ENCODE measurements around the gene SLC16A7. TPM values are rescaled to one million over a fixed set of nuclear protein-coding genes. Genes with fewer than 3 reads are reported as not detected.

SLC16A7 gene
- total and polyA plus RNA-seq, 9 of the 15 experiments (the other 6 are each of a cell fraction or from before 2014, with no cell fraction given) = 0.18 TPM; not detected in 8

- Histone ChIP-seq H3K79me2 (ENCODE audit: control insufficient read depth, insufficient read depth, low read length) (no peaks in the 10 kb centered on the region), H4K20me1 (replicated peaks; ENCODE audit: control insufficient read depth, insufficient read depth, low read length) (no peaks in the 10 kb centered on the region), H3K4me2 (ENCODE audit: insufficient read depth, low read length) (no peak overlapping the region), H3K9ac (ENCODE audit: insufficient read depth in 1 of 2, low read depth in 2 of 2, low read length in 2 of 2) (no peak overlapping the region), H3K27ac (ENCODE audit: extremely low read depth, low read depth, low read length) (no peak overlapping the region), H3K27me3 (ENCODE audit: control insufficient read depth in 2 of 2, insufficient read depth in 2 of 2, low read length in 2 of 2) (no peaks in the 10 kb centered on the region), H2AFZ (ENCODE audit: low read depth, low read length) (no peak overlapping the region), H3K36me3 (ENCODE audit: control insufficient read depth, insufficient read depth, low read length) (no peaks in the 10 kb centered on the region), H3K9me3 (replicated peaks; ENCODE audit: control insufficient read depth, insufficient read depth, low read depth, low read length) (no peaks in the 10 kb centered on the region), H3K4me3 (no peak overlapping the region), H3K4me1 (replicated peaks in 1 of 2; ENCODE audit: control insufficient read depth in 2 of 2, insufficient read depth in 2 of 2, low read length in 2 of 2) (no peaks in the 10 kb centered on the region), H3K9me1 (ENCODE audit: control insufficient read depth, insufficient read depth, low read length) (no peaks in the 10 kb centered on the region)
- DNase-seq (ENCODE audit: extremely low read depth in 1 of 4, low spot score in 3 of 4) (no peak), ATAC-seq (no peak), FAIRE-seq (no peak)
- 7% methylated on average over 2 of the region's 2 CpGs for WGBS (ENCODE audit: insufficient coverage, low coverage, missing lambda C conversion rate)
- CTCF ChIA-PET (ENCODE audit: low intra/inter-chr PET ratio) = no interaction called here
- POLR2A ChIA-PET = no interaction called here
- intact Hi-C loops (cut with micrococcal nuclease) (no loop called here), in situ Hi-C loops (cut with MboI) (no loop called here)
- BruUV-seq (replicated peaks) = no TSS peak
- TF ChIP-seq PPARD (CRISPR knock-in tag; IDR thresholded peaks at IDR 0.05) (no peak), ZNF778 (CRISPR knock-in tag; IDR thresholded peaks at IDR 0.05) (no peak), RCOR1 (IDR thresholded peaks at IDR 0.05; ENCODE audit: borderline replicate concordance in 1 of 2, low read depth in 2 of 2, low read length in 2 of 2) (no peak), ZNF408 (CRISPR knock-in tag; IDR thresholded peaks at IDR 0.05; ENCODE audit: low read depth) (no peak), SPI1 (IDR thresholded peaks at IDR 0.05; ENCODE audit: borderline replicate concordance, low read depth, low read length) (no peak), ZNF232 (CRISPR knock-in tag; IDR thresholded peaks at IDR 0.05) (no peak), ZBTB26 (CRISPR knock-in tag; IDR thresholded peaks at IDR 0.05) (no peak), BRCA1 (IDR thresholded peaks at IDR 0.05) (no peak), BRCA1 (CRISPR knock-in tag; IDR thresholded peaks at IDR 0.05) (no peak), POU5F1 (IDR thresholded peaks at IDR 0.05; ENCODE audit: borderline replicate concordance, low read depth, low read length, partially characterized antibody) (no peak), NFYB (IDR thresholded peaks at IDR 0.05; ENCODE audit: extremely low read depth, insufficient read length) (no peak), RBM15 (IDR thresholded peaks at IDR 0.05; ENCODE audit: insufficient read depth, low read length) (no peak), RBM22 (IDR thresholded peaks at IDR 0.05; ENCODE audit: low read depth, low read length, poor library complexity, severe bottlenecking) (no peak), MAFG (tag; conservative IDR thresholded peaks at IDR 0.05) (no peak), ZNF398 (CRISPR knock-in tag; IDR thresholded peaks at IDR 0.05) (no peak), JUN (IDR thresholded peaks at IDR 0.05; ENCODE audit: borderline replicate concordance, low read depth, low read length) (no peak), JUN (CRISPR knock-in tag; IDR thresholded peaks at IDR 0.05; ENCODE audit: borderline replicate concordance) (no peak)
- TF ChIP-seq, protein P1, sequence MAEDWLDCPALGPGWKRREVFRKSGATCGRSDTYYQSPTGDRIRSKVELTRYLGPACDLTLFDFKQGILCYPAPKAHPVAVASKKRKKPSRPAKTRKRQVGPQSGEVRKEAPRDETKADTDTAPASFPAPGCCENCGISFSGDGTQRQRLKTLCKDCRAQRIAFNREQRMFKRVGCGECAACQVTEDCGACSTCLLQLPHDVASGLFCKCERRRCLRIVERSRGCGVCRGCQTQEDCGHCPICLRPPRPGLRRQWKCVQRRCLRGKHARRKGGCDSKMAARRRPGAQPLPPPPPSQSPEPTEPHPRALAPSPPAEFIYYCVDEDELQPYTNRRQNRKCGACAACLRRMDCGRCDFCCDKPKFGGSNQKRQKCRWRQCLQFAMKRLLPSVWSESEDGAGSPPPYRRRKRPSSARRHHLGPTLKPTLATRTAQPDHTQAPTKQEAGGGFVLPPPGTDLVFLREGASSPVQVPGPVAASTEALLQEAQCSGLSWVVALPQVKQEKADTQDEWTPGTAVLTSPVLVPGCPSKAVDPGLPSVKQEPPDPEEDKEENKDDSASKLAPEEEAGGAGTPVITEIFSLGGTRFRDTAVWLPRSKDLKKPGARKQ (CRISPR knock-in tag; IDR thresholded peaks at IDR 0.05) = no peak
Measured at GRCh38 chr12:59699421-59700152, 103.8 kb downstream of the SLC16A7 start.
